GM12878 (cell line): ENCODE results near the gene UNC13D. TPM values are rescaled to one million over a fixed set of nuclear protein-coding genes. Genes with fewer than 3 reads are reported as not detected.

Source experiments
- ATAC-seq: fragments of 200-7000 bp; cut with Tn5 transposase; 3 replicates; pipeline ENCODE4 v1.9.1; 2020; ENCODE audit warnings: mild to moderate bottlenecking, moderate library complexity
- BruUV-seq: library from RNA; stranded (reverse); fragments of 400-500 nt; replicated peaks from 2 replicates; lab custom pipeline; 2021; lab: Mats Ljungman, UMichigan
- CTCF ChIA-PET: fragments of 300-600 bp; sonication (Branson Sonifier 250); formaldehyde crosslinking; extraction: SDS; loops from one replicate; lab custom pipeline; 2021; ENCODE audit warnings: inconsistent platforms; lab: Yijun Ruan, JAX
- POLR2A ChIA-PET: fragments of 350-600 bp; formaldehyde crosslinking; extraction: SDS; loops from one replicate; lab custom pipeline; 2021; ENCODE audit warnings: inconsistent platforms; lab: Charles Lee
- RAD21 ChIA-PET: fragments of 300-600 bp; sonication (Branson Sonifier 250); formaldehyde crosslinking; loops from one replicate; lab custom pipeline; 2023; ENCODE audit warnings: antibody characterized with exemption; ENCODE audit not compliant: unreplicated experiment; lab: Charles Lee
- SMC1A ChIA-PET: fragments of 300-600 bp; sonication (Branson Sonifier 250); formaldehyde crosslinking; loops from one replicate; lab custom pipeline; 2023; ENCODE audit not compliant: unreplicated experiment, uncharacterized antibody; lab: Charles Lee
- DNase-seq: peaks from one replicate; pipeline ENCODE4 v3.0.0-alpha.2; 2011; ENCODE audit warnings: low read depth, low spot score
- FAIRE-seq: peaks from 3 replicates; lab custom pipeline; 2011; peaks lifted over from hg19 to GRCh38; lab: Jason Lieb, UNC
- H2AFZ ChIP-seq: 2 replicates; pipeline ENCODE4 v1.6.0; 2011; ENCODE audit warnings: low read depth, low read length, control low read depth; ENCODE audit not compliant: control insufficient read depth
- H3K27ac ChIP-seq: 2 replicates; pipeline ENCODE4 v1.5.1; 2011; ENCODE audit warnings: control low read depth; ENCODE audit not compliant: control insufficient read depth, insufficient read depth
- H3K27me3 ChIP-seq, 2 experiments: replicated peaks in 1 of 2; 2 replicates each; pipeline versions ENCODE4 v1.6.0 to v1.6.1; 2011; ENCODE audit warnings: low read length in 1 of 2; ENCODE audit not compliant: control insufficient read depth in 2 of 2, insufficient read depth in 2 of 2
- H3K36me3 ChIP-seq, 2 experiments: 2 replicates each; pipeline ENCODE4 v1.5.1; 2011; ENCODE audit warnings: low read length in 1 of 2; ENCODE audit not compliant: control insufficient read depth in 2 of 2, insufficient read depth in 2 of 2
- H3K4me1 ChIP-seq: 2 replicates; pipeline ENCODE4 v1.6.1; 2011; ENCODE audit warnings: mild to moderate bottlenecking, low read length, moderate library complexity, mixed read lengths; ENCODE audit not compliant: control insufficient read depth, insufficient read depth
- H3K4me2 ChIP-seq: 2 replicates; pipeline ENCODE4 v1.6.0; 2011; ENCODE audit warnings: control low read depth; ENCODE audit not compliant: control insufficient read depth, insufficient read depth
- H3K4me3 ChIP-seq: fragments of 200-600 bp; sonication (generic); 2 replicates; pipeline ENCODE4 v1.5.1; 2016
- H3K79me2 ChIP-seq: 2 replicates; pipeline ENCODE4 v1.6.0; 2011; ENCODE audit warnings: low read length; ENCODE audit not compliant: control insufficient read depth, insufficient read depth
- H3K9ac ChIP-seq: 2 replicates; pipeline ENCODE4 v1.8.0; 2011; ENCODE audit warnings: low read length, control low read depth, mixed read lengths; ENCODE audit not compliant: control insufficient read depth, insufficient read depth
- H3K9me3 ChIP-seq: replicated peaks from 3 replicates; pipeline ENCODE4 v1.5.1; 2011; ENCODE audit warnings: mild to moderate bottlenecking, low read length; ENCODE audit not compliant: control insufficient read depth, insufficient read depth
- H4K20me1 ChIP-seq: 2 replicates; pipeline ENCODE4 v1.6.0; 2011; ENCODE audit not compliant: control insufficient read depth, insufficient read depth
- ASH2L ChIP-seq: fragments of 300-600, 200-600 bp; sonication (generic); IDR thresholded peaks from 2 replicates; pipeline ENCODE4 v1.6.1; 2017; ENCODE audit warnings: low read depth, mild to moderate bottlenecking, borderline replicate concordance
- CTCF ChIP-seq, 3 experiments: IDR thresholded peaks in 2 of 3; conservative IDR thresholded peaks in 1 of 3; 2 replicates each; pipeline ENCODE4 v1.5.1; 2011; ENCODE audit warnings: low read depth in 3 of 3, low read length in 3 of 3, mild to moderate bottlenecking in 3 of 3, control low read depth in 2 of 3, moderate library complexity in 2 of 3, inconsistent platforms in 1 of 3, mixed read lengths in 1 of 3; ENCODE audit not compliant: control insufficient read depth in 2 of 3, insufficient read depth in 1 of 3; ENCODE audit errors: extremely low read depth in 1 of 3
- DPF2 ChIP-seq: fragments of 450-650 bp; IDR thresholded peaks from 2 replicates; pipeline ENCODE4 v1.6.1; 2017; ENCODE audit warnings: mild to moderate bottlenecking
- FOXM1 ChIP-seq: IDR thresholded peaks from 2 replicates; pipeline ENCODE4 v1.6.1; 2012; ENCODE audit warnings: low read depth, mild to moderate bottlenecking, inconsistent platforms, low read length, moderate library complexity
- KAT2A ChIP-seq: conservative IDR thresholded peaks from 2 replicates; pipeline ENCODE4 v1.6.1; 2011; ENCODE audit warnings: low read depth, low read length; ENCODE audit not compliant: control insufficient read depth
- MEF2B ChIP-seq: fragments of 450-650 bp; IDR thresholded peaks from 2 replicates; pipeline ENCODE4 v1.6.1; 2018; ENCODE audit warnings: mild to moderate bottlenecking, moderate library complexity; ENCODE audit not compliant: partially characterized antibody, poor library complexity, severe bottlenecking
- NFYA ChIP-seq: IDR thresholded peaks from 2 replicates; pipeline ENCODE4 v1.6.1; 2011; ENCODE audit warnings: low read depth, mild to moderate bottlenecking, low read length, improper control_type of control experiment, borderline replicate concordance
- POU2F2 ChIP-seq: IDR thresholded peaks from 3 replicates; pipeline ENCODE4 v1.6.1; 2011; ENCODE audit warnings: low read depth, mild to moderate bottlenecking, low read length, borderline replicate concordance
- RBBP5 ChIP-seq: fragments of 200-600 bp; sonication (generic); conservative IDR thresholded peaks from 2 replicates; pipeline ENCODE4 v1.6.1; 2016
- RELA ChIP-seq: fragments of 450-650 bp; IDR thresholded peaks from 2 replicates; pipeline ENCODE4 v1.8.0; 2014; ENCODE audit warnings: borderline replicate concordance; ENCODE audit not compliant: partially characterized antibody
- SPI1 ChIP-seq: IDR thresholded peaks from 2 replicates; pipeline ENCODE4 v1.6.1; 2011; ENCODE audit warnings: low read depth, mild to moderate bottlenecking, low read length, moderate library complexity, borderline replicate concordance; ENCODE audit not compliant: insufficient read depth
- SREBF1 ChIP-seq: IDR thresholded peaks from 2 replicates; pipeline ENCODE4 v1.6.1; 2012; ENCODE audit warnings: mild to moderate bottlenecking, low read length
- STAT1 ChIP-seq: fragments of 450-650 bp; conservative IDR thresholded peaks from 2 replicates; pipeline ENCODE4 v1.6.1; 2014; ENCODE audit warnings: antibody characterized with exemption, mild to moderate bottlenecking
- TARDBP ChIP-seq: IDR thresholded peaks from 2 replicates; pipeline ENCODE4 v1.6.1; 2016; ENCODE audit warnings: borderline replicate concordance
- YBX1 ChIP-seq: fragments of 450-650 bp; IDR thresholded peaks from 2 replicates; pipeline ENCODE4 v1.6.1; 2016; ENCODE audit warnings: antibody characterized with exemption
- YY1 ChIP-seq: IDR thresholded peaks from 2 replicates; pipeline ENCODE4 v1.6.1; 2011; ENCODE audit warnings: low read depth, mild to moderate bottlenecking, low read length
- ZSCAN29 ChIP-seq: fragments of 450-650 bp; IDR thresholded peaks from 2 replicates; pipeline ENCODE4 v1.6.1; 2017; ENCODE audit warnings: mild to moderate bottlenecking, moderate library complexity
- WGBS: methylation state at CpG from one replicate; pipeline ENCODE4 v1.1.6; 2016; ENCODE audit warnings: low lambda C conversion rate; ENCODE audit not compliant: insufficient replicate concordance, insufficient coverage; ENCODE audit errors: missing lambda C conversion rate; 5-methylcytosine and 5-hydroxymethylcytosine counted together
- in situ Hi-C: fragments of 300-500 bp; cut with MboI; formaldehyde crosslinking; loops from 9 replicates; pipeline ENCODE4 v1.14.3; 2018; ENCODE audit warnings: mixed read lengths
- intact Hi-C: fragments of 100-400 bp; cut with micrococcal nuclease; formaldehyde crosslinking; loops from one replicate; pipeline ENCODE4 v1.14.2; 2022; ENCODE audit not compliant: unreplicated experiment
- polyA plus RNA-seq, 11 experiments: library from polyadenylated mRNA; depleted of rRNA in 4 of 11; unstranded in 6 of 11; stranded (reverse) in 5 of 11; fragments of >200 nt; fragmentation: Nextera tagmentation in 4 of 11; fragmentation: Illumina TruSeq in 1 of 11; extraction: Ambion mirVana in 4 of 11; extraction: Trizol in 1 of 11; gene quantifications; 1 replicate in 1 of 11; 2 replicates in 10 of 11; pipeline versions ENCODE4 v1.2.1 to v1.2.3, GENCODE V29; 2011 to 2016; ENCODE audit warnings: inconsistent platforms in 2 of 11, missing spikeins in 2 of 11, low read depth in 1 of 11
- total RNA-seq, 4 experiments: library from RNA; depleted of rRNA in 3 of 4; stranded (reverse); fragments of >200 nt in 3 of 4; fragmentation: Illumina TruSeq in 1 of 4; extraction: Trizol in 1 of 4; gene quantifications; 2 replicates each; pipeline versions ENCODE4 v1.2.1 to v1.2.3, GENCODE V29; 2013 to 2021
- TF ChIP-seq, protein P1 (sequence below): fragments of 450-650 bp; IDR thresholded peaks from 2 replicates; pipeline ENCODE4 v1.6.1; 2014; ENCODE audit warnings: mild to moderate bottlenecking
- TF ChIP-seq, protein P2 (sequence below): IDR thresholded peaks from 2 replicates; pipeline ENCODE4 v1.6.1; 2012; ENCODE audit warnings: low read depth, low read length, improper control_type of control experiment

The UNC13D gene
- total and polyA plus RNA-seq, 10 of the 15 experiments (the other 5 are each of a cell fraction or from before 2014, with no cell fraction given) = 0.32 to 63.9 (median 25.2) TPM

DNA sequence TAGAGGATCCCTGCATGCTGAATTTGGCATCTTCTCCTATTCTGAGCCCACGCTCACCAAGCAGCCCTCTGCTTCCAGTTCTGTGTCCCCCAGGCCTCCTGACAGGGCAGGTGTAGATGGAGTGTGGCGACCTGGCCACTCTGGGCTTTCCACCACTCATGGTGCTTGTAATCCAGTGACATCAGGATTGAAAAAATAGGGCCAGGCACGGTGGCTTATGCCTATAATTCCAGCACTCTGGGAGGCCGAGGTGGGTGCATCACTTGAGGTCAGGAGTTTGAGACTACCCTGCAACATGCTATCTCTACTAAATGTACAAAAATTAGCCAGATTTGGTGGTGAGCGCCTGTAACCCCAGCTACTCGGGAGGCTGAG is 30.2 kb downstream of the UNC13D start:
- no peak overlapping the region for H3K4me2 ChIP-seq
- BruUV-seq = no TSS peak
- ChIA-PET RAD21 (no interaction called here), POLR2A (interaction anchor here (0.5 to 1.1 kb wide), 2 partner anchors 10 to 895 kb away, joined by 4 to 6 read pairs; no protein-coding TSS in a partner anchor), CTCF (no interaction called here), SMC1A (no interaction called here)
- H3K4me1 ChIP-seq = peaks cover 6% of the 10 kb centered on the region; the same call in 1 of the 2 replicates
- DNase-seq = no peak
- TF ChIP-seq ASH2L (no peak), ZSCAN29 (no peak), KAT2A (no peak), SREBF1 (no peak), SPI1 (no peak), NFYA (no peak), MEF2B (no peak), POU2F2 (no peak), DPF2 (no peak), STAT1 (no peak), YBX1 (no peak), RBBP5 (no peak), TARDBP (no peak), CTCF (IDR thresholded peaks at IDR 0.05 in 2 of 3, conservative IDR thresholded peaks at IDR 0.05 in 1 of 3; ENCODE audit: control insufficient read depth in 2 of 3, extremely low read depth in 1 of 3, insufficient read depth in 1 of 3, low read depth in 3 of 3, low read length in 3 of 3) (no peak), YY1 (no peak), FOXM1 (no peak), RELA (no peak)
- TF ChIP-seq, protein P1, sequence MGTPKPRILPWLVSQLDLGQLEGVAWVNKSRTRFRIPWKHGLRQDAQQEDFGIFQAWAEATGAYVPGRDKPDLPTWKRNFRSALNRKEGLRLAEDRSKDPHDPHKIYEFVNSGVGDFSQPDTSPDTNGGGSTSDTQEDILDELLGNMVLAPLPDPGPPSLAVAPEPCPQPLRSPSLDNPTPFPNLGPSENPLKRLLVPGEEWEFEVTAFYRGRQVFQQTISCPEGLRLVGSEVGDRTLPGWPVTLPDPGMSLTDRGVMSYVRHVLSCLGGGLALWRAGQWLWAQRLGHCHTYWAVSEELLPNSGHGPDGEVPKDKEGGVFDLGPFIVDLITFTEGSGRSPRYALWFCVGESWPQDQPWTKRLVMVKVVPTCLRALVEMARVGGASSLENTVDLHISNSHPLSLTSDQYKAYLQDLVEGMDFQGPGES = no peak
- TF ChIP-seq, protein P2, sequence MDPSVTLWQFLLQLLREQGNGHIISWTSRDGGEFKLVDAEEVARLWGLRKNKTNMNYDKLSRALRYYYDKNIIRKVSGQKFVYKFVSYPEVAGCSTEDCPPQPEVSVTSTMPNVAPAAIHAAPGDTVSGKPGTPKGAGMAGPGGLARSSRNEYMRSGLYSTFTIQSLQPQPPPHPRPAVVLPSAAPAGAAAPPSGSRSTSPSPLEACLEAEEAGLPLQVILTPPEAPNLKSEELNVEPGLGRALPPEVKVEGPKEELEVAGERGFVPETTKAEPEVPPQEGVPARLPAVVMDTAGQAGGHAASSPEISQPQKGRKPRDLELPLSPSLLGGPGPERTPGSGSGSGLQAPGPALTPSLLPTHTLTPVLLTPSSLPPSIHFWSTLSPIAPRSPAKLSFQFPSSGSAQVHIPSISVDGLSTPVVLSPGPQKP = no peak
- no peak overlapping the region for H2AFZ ChIP-seq
- no peak overlapping the region for H3K4me3 ChIP-seq
- no peaks in the 10 kb centered on the region for H3K79me2 ChIP-seq
- in situ Hi-C loops (no loop called here), intact Hi-C loops (no loop called here)
- no peak overlapping the region for H3K27ac ChIP-seq
- 83% methylated on average over 6 of the region's 6 CpGs for WGBS
- no peak overlapping the region for H3K9ac ChIP-seq
- H4K20me1 ChIP-seq = no peaks in the 10 kb centered on the region
- no peak for ATAC-seq
- H3K27me3 ChIP-seq = no peaks in the 10 kb centered on the region
- H3K9me3 ChIP-seq = no peaks in the 10 kb centered on the region
- peaks cover 32 to 36% of the 10 kb centered on the region in 2 experiments for H3K36me3 ChIP-seq
- FAIRE-seq = no peak
